HG03135 (cell line): Measurements from ENCODE around the gene RAD51B.

Experiments
- ATAC-seq: cut with Tn5 transposase; IDR thresholded peaks from one replicate; pipeline ENCODE4 v1.9.1; 2021; ENCODE audit warnings: mild to moderate bottlenecking, moderate library complexity; ENCODE audit not compliant: unreplicated experiment

RAD51B gene

DNA sequence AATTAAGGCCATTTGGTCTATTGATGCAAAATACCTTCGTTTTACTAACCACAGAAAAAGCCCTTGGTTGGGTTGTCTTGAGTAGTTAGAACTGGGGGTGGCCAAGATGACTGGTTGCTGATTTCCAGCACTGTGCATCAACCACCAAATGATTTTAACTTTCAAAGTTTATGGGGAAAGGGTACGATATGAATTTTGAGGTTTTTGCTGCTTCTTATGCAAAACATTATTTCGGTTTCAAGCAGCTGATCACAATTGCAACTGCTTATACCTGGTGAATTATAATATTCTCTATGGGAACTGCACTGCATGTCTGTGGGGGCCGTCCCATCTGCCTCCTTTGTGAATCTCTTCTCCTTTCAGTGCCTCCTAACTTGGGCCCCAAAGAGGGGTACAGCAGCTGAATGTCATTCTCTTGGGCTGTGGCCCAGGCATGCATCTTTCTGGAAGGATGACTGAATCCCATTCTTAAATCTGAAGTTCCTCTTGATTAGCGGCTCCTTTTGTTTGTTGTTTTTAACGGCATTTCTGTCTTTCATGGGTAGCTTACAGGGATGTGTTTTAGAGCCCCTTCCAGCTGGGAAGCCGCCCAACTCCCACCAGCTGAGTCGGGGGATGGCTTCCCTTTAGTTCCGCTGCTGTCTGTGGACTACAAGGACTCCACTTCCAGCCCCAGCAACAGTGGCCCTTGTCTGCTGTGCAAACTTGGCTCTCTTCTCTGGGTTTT, 493.5 kb downstream of the RAD51B start:
- peak; percentile 89 for ATAC-seq

- ATAC-seq, result no peak
Measured at GRCh38 chr14:68314642-68315041, 495.1 kb downstream of the RAD51B start.

DNA sequence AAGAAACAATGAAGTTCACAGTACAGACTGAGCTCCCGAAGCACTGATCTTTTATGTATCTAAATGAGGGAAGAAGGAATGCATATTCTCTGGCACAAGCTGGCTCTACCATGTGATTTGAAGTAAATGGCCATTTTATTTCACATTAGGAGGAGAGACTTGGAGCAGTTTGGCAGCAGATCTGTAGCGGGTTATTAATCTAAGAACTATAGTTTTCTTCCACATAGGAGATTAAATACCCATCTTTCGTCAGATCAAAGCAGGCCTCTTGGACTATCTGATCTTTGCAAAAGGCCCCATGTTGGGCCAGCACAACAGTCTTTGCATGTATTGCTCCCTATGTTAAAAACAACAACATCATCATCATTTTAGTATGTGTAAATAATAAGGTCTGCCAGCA, 495.5 kb downstream of the RAD51B start:
- ATAC-seq, result no peak

GRCh38 chr14:68316078-68316868, 496.7 kb downstream of the RAD51B start:
- ATAC-seq, result no peak

GRCh38 chr14:68317239-68317638, 497.7 kb downstream of the RAD51B start:
- no peak for ATAC-seq

- ATAC-seq, result no peak
Measured at GRCh38 chr14:68318828-68319227, 499.2 kb downstream of the RAD51B start.

DNA sequence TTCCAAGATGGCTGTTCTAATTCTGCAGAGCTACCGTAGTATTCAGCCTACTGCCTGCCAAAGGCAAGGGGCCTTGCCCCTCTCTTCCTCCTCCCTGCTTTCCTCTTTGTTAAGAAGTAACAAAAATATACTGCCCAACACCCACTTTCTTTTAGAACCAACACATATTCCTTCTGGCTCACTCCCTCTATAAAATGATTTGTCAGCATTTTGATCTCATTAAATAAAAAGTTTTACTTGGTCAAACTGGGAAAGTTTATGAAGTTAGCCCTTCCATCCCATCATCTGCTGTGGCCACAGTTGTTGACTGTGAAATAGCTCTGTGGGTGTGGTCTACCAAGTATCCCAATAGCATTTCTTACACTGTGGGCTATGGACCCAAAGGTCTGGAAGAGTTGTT, 500.9 kb downstream of the RAD51B start:
- no peak for ATAC-seq

GRCh38 chr14:68322940-68323620, 503.5 kb downstream of the RAD51B start:
- no peak for ATAC-seq

- no peak for ATAC-seq
Measured at GRCh38 chr14:68325267-68325807, 505.8 kb downstream of the RAD51B start.

- ATAC-seq, result no peak
Measured at GRCh38 chr14:68327231-68327630, 507.7 kb downstream of the RAD51B start.

DNA sequence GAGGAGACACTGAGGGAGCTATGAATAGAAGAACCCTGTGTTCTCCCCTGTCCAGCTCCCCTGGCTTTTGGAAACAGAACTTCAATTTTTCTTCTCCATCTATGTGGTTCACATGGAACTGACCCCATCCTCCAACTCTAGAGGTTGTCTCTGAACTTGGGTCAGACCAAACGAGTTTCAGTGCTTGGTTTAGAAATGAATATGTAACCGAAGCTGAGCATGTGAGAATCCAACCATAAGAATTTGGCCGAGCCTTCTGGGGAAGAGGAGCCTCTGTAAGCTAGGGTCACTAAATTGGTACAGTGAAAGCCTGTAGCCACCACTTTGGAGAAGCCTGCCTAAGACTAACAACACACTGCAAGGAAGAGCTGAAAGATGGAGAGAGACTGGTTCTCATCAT, 508.9 kb downstream of the RAD51B start:
- ATAC-seq, result peak; percentile 61

DNA sequence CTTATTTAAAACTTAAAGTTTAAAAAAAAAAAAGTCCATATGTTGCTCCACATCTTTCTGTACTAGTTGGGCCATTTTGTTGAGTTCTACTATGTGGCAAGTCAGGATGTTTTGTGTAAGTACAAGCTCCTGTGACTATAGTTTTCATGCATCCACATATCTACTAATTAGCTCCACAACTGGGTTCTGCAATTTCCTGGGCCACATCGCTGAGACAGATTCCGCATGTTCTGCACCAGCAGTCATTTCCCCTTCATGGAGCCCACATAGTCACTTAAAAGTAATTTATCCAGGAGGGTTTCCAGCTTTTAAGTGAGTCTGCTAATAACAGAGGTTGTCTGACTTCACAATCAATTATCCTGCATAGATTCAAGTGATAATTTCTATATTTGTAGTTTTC, 511.8 kb downstream of the RAD51B start:
- no peak for ATAC-seq

GRCh38 chr14:68331991-68332390, 512.4 kb downstream of the RAD51B start:
- no peak for ATAC-seq

- no peak for ATAC-seq
Measured at GRCh38 chr14:68333262-68333661, 513.7 kb downstream of the RAD51B start.

DNA sequence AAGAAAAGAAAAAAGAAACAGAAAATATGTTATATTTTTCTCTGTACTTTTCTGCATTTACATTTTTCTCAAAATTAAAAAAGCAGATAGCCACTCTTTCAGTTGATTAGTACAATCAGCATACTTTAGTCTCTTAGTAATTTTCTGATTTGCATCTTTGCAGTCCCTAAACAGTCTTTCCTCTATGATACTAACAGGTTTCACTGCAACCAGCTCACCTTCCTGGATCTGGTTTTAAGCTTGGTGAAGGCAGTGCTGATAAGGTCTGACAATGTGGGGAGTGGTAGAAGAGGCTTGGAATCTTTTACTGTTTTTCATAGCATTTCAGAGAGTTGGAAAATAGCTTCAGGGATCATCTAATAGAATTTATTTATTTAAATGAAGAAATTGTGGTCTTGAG, 515.7 kb downstream of the RAD51B start:
- ATAC-seq, result no peak

DNA sequence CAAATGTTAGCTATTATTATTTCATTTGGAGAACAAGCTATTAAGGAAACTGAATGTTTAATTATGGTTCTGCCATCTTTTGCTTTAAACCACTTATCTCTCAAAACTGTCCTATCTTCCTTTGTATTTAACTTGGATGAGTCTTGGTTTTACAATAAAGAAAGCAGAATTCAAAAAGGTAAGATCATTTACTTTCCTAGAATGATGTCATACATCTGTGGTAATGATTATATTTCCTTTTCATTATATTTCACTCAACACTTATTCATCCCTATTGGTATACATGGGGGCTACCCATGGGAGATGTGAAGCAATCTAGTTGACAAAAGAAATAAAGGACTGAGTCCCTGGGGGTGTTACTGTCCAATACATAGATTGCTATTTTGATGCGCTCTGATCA, 516.6 kb downstream of the RAD51B start:
- no peak for ATAC-seq

DNA sequence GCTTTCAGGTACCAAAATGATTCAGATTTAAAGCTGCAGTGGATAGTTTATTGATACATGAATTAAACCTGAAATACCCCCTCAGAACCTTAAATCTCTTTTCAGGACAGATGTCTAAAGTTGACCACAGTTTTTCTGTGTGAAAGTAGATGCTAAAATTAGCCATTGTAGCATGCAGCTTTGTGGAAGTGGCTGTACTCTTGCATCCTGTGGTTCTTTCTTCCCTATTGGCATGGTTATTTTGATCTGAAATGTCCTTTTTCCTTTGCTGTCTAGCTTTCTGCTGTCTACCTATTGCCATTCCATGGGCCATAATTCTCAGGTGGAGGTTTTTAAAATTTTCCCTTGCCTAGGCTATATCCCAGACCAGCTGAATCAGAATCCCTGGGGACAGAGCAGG, 517.7 kb downstream of the RAD51B start:
- no peak for ATAC-seq

- ATAC-seq, result no peak
Measured at GRCh38 chr14:68340262-68340661, 520.7 kb downstream of the RAD51B start.

- peak; percentile 48 for ATAC-seq
Measured at GRCh38 chr14:68341411-68342212, 522.0 kb downstream of the RAD51B start.

- ATAC-seq, result no peak
Measured at GRCh38 chr14:68342216-68342763, 522.7 kb downstream of the RAD51B start.
